Lower leg skin (tissue), 4 donors: Measurements from ENCODE around the gene UBXN10. TPM values are rescaled to one million over a fixed set of nuclear protein-coding genes. Genes with fewer than 3 reads are reported as not detected.
A peak's percentile ranks its signal among the peaks of the same experiment; 100 is the strongest.

Source experiments
- DNase-seq, 2 donors: peaks; one replicate each; pipeline ENCODE4 v3.0.0-alpha.2; 2019; ENCODE audit warnings: low spot score in 2 of 2
- H3K4me3 ChIP-seq: fragments of 200-600 bp; sonication (generic); 2 replicates; pipeline ENCODE4 v1.5.1; 2017; ENCODE audit warnings: mild to moderate bottlenecking, low read depth; ENCODE audit not compliant: poor library complexity, severe bottlenecking
- POLR2A ChIP-seq, 2 donors: fragments of 450-650 bp; IDR thresholded peaks; one replicate each; pipeline ENCODE4 v1.6.1; 2016 to 2017; ENCODE audit warnings: antibody characterized with exemption in 2 of 2, mild to moderate bottlenecking in 1 of 2, moderate library complexity in 1 of 2
- WGBS, 2 donors: methylation state at CpG; one replicate each; pipeline ENCODE4 v1.1.5; 2018; 5-methylcytosine and 5-hydroxymethylcytosine counted together
- intact Hi-C: fragments of 100-400 bp; cut with DNase I; formaldehyde crosslinking; loops from one replicate; pipeline ENCODE4 v1.15.0; 2023; ENCODE audit warnings: low total_unique reads
- total RNA-seq, 4 donors: library from RNA; depleted of rRNA; stranded (reverse); fragments of >200 nt; gene quantifications; one replicate each; pipeline ENCODE4 v1.1.0, GENCODE V29; 2016
- TF ChIP-seq, protein P1 (sequence below), 3 donors: fragments of 450-650 bp; IDR thresholded peaks; one replicate each; pipeline ENCODE4 v1.5.1; 2016; ENCODE audit warnings: antibody characterized with exemption in 3 of 3, mild to moderate bottlenecking in 3 of 3, moderate library complexity in 2 of 3

The UBXN10 gene
- total RNA-seq, 4 donors from 2014 or later, result 0.12 to 0.91 (median 0.81) TPM; not detected in 1

DNA sequence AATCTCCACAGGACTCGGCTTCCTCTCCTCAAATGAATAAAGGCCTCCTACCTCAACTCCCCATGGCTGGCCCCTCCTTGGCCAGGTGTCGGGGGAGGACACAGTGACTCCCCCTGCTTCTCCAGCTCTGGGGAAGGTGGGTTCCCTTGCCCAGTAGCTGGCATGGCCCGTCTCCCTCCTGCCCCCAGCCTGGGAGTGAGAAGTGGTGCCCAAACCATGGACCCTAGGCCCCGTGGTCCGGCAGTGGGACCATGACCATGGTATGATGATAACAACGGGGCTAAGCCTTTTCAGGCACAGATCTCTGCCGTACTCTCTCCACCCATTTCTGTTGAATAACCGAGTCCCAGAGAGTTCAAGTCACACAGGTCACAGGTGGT, 35.6 kb upstream of the UBXN10 start:
- whole genome bisulfite sequencing, 2 donors, result 90 to 94% methylated on average over 8 of the region's 8 CpGs
- intact Hi-C loops, result loop anchor here (5.0 kb wide), 2 partner anchors 48 to 233 kb away; no protein-coding TSS in a partner anchor
- TF ChIP-seq, protein P1, sequence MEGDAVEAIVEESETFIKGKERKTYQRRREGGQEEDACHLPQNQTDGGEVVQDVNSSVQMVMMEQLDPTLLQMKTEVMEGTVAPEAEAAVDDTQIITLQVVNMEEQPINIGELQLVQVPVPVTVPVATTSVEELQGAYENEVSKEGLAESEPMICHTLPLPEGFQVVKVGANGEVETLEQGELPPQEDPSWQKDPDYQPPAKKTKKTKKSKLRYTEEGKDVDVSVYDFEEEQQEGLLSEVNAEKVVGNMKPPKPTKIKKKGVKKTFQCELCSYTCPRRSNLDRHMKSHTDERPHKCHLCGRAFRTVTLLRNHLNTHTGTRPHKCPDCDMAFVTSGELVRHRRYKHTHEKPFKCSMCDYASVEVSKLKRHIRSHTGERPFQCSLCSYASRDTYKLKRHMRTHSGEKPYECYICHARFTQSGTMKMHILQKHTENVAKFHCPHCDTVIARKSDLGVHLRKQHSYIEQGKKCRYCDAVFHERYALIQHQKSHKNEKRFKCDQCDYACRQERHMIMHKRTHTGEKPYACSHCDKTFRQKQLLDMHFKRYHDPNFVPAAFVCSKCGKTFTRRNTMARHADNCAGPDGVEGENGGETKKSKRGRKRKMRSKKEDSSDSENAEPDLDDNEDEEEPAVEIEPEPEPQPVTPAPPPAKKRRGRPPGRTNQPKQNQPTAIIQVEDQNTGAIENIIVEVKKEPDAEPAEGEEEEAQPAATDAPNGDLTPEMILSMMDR (IDR thresholded peaks at IDR 0.05), result no peak
- no peak for TF ChIP-seq POLR2A (IDR thresholded peaks at IDR 0.05)
- no peak overlapping the region for H3K4me3 ChIP-seq
- DNase-seq, result no peak

GRCh38 chr1:20150969-20151368, 34.9 kb upstream of the UBXN10 start:
- DNase-seq, result no peak
- intact Hi-C loops, result loop anchor here (5.0 kb wide), 2 partner anchors 49 to 234 kb away; no protein-coding TSS in a partner anchor
- H3K4me3 ChIP-seq, result no peak overlapping the region
- TF ChIP-seq, protein P1 (IDR thresholded peaks at IDR 0.05), result no peak
- TF ChIP-seq POLR2A (IDR thresholded peaks at IDR 0.05), result no peak
- 89 to 91% methylated on average over 6 of the region's 6 CpGs for WGBS, 2 donors

- no peak overlapping the region for H3K4me3 ChIP-seq
- 3 to 5% methylated on average over 15 to 29 of the region's 29 CpGs for WGBS, 2 donors
- TF ChIP-seq POLR2A (IDR thresholded peaks at IDR 0.05), result no peak
- TF ChIP-seq, protein P1 (IDR thresholded peaks at IDR 0.05), result peak in 2 of 3 donors; percentile 32 to 76
- DNase-seq, result peak; percentile 73 to 97
- intact Hi-C loops, result loop anchor here (5.0 kb wide), 2 partner anchors 50 to 235 kb away; no protein-coding TSS in a partner anchor
Observed at GRCh38 chr1:20151906-20152598, 33.8 kb upstream of the UBXN10 start.

DNA sequence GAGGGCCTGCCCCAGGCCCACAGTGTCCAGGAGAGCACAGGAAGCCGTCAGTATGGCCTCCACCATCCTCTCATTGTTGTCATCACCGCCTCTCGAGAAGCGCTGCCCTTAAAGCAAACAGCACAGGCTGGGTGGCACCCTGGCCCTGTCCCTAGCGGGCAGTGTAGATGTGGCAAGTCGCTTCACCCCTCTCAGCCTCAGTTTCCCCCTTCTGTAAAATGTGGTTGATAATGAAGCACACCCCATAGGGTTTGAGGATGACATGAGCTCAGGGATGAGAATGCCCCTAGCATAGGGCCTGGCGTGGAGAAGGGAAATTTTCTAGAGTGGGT, 33.3 kb upstream of the UBXN10 start:
- H3K4me3 ChIP-seq, result no peak overlapping the region
- WGBS, 2 donors, result 39 to 54% methylated on average over 7 of the region's 7 CpGs
- DNase-seq, result no peak
- TF ChIP-seq, protein P1 (IDR thresholded peaks at IDR 0.05), result no peak
- TF ChIP-seq POLR2A (IDR thresholded peaks at IDR 0.05), result no peak
- intact Hi-C loops, result loop anchor here (5.0 kb wide), 2 partner anchors 50 to 235 kb away; no protein-coding TSS in a partner anchor

DNA sequence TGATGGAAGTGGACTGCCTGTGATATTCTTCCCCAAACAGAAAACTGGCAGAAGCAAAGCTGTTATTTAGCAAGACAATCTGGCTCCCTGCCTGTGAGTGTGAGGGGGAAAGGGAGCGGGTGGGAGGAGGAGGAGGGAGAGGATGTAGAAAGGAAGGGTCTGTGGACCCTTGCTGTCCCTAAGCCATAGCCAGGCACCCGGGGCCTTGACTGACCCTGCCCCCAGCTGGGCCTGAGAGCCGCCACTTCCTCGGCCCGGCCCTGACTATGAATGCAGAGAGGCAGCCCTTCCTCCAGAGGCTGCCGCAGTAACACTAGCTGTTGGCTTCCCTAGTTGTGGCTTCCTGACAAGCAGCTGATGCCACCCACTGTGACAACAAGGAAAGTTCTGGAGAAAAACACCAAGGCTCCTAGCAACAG, 32.9 kb upstream of the UBXN10 start:
- H3K4me3 ChIP-seq, result no peak overlapping the region
- DNase-seq, result peak in 1 of 2 donors; percentile 89
- TF ChIP-seq POLR2A (IDR thresholded peaks at IDR 0.05), result no peak
- TF ChIP-seq, protein P1 (IDR thresholded peaks at IDR 0.05), result no peak
- 53 to 54% methylated on average over 6 of the region's 6 CpGs for WGBS, 2 donors
- intact Hi-C loops, result loop anchor here (5.0 kb wide), 2 partner anchors 51 to 236 kb away; no protein-coding TSS in a partner anchor
